ENCODE measurements around the gene B4GALT4.
"Not testable (repeated sequence)": the region's sequence is repeated elsewhere in the genome, so short reads cannot be mapped to it uniquely, and the experiment has no call there.

B4GALT4 gene

GRCh38 chr3:119243712-119244111 is 3.0 kb upstream of the B4GALT4 start:
- Mint-ChIP-seq H3K27me3 (no peaks in the 10 kb centered on the region), H3K9me3 (peaks cover 8% of the 10 kb centered on the region), H3K4me3 (no peak overlapping the region), H3K27ac (no peak overlapping the region), H3K36me3 (peaks cover 6% of the 10 kb centered on the region), H3K4me1 (peaks cover 19% of the 10 kb centered on the region)
- ATAC-seq: no peak

GRCh38 chr3:119243058-119243529 is 2.4 kb upstream of the B4GALT4 start:
- not testable (repeated sequence) for H3K27ac Mint-ChIP-seq, ATAC-seq, H3K4me3 Mint-ChIP-seq, H3K27me3 Mint-ChIP-seq, H3K9me3 Mint-ChIP-seq, H3K36me3 Mint-ChIP-seq
- H3K4me1 Mint-ChIP-seq: peaks cover 19% of the 10 kb centered on the region

GRCh38 chr3:119242387-119243057 is 1.8 kb upstream of the B4GALT4 start:
- peak; percentile 21 for ATAC-seq
- H3K9me3 Mint-ChIP-seq, H3K4me3 Mint-ChIP-seq, H3K36me3 Mint-ChIP-seq, H3K27ac Mint-ChIP-seq, H3K27me3 Mint-ChIP-seq: not testable (repeated sequence)
- peaks cover 19% of the 10 kb centered on the region for H3K4me1 Mint-ChIP-seq

GRCh38 chr3:119240101-119240590 is 532 bp downstream of the B4GALT4 start:
- no peaks in the 10 kb centered on the region for H3K27me3 Mint-ChIP-seq
- H3K4me1 Mint-ChIP-seq: peaks cover 25% of the 10 kb centered on the region
- no peaks in the 10 kb centered on the region for H3K9me3 Mint-ChIP-seq
- ATAC-seq: peak; percentile 37
- H3K4me3 Mint-ChIP-seq: peak overlapping the region; percentile 80
- peaks cover 19% of the 10 kb centered on the region for H3K36me3 Mint-ChIP-seq
- H3K27ac Mint-ChIP-seq: peak overlapping the region; percentile 61

GRCh38 chr3:119239206-119239820 is 1.4 kb downstream of the B4GALT4 start:
- Mint-ChIP-seq H3K9me3 (no peaks in the 10 kb centered on the region), H3K4me3 (peak overlapping the region; percentile 80), H3K27ac (peak overlapping the region; percentile 61), H3K27me3 (no peaks in the 10 kb centered on the region), H3K36me3 (peaks cover 25% of the 10 kb centered on the region), H3K4me1 (peaks cover 25% of the 10 kb centered on the region)
- no peak for ATAC-seq

GRCh38 chr3:119238363-119238762 is 2.3 kb downstream of the B4GALT4 start:
- no peaks in the 10 kb centered on the region for H3K9me3 Mint-ChIP-seq
- no peak overlapping the region for H3K4me3 Mint-ChIP-seq
- H3K27me3 Mint-ChIP-seq: no peaks in the 10 kb centered on the region
- H3K36me3 Mint-ChIP-seq: peaks cover 25% of the 10 kb centered on the region
- ATAC-seq: no peak
- H3K4me1 Mint-ChIP-seq: peaks cover 25% of the 10 kb centered on the region
- no peak overlapping the region for H3K27ac Mint-ChIP-seq

- Mint-ChIP-seq H3K36me3 (peaks cover 35% of the 10 kb centered on the region), H3K27ac (peak overlapping the region; percentile 22), H3K9me3 (no peaks in the 10 kb centered on the region), H3K4me3 (no peak overlapping the region), H3K27me3 (no peaks in the 10 kb centered on the region), H3K4me1 (peaks cover 25% of the 10 kb centered on the region)
- ATAC-seq: no peak
These were observed 3.4 kb downstream of the B4GALT4 start for GRCh38 chr3:119237299-119237698.

- Mint-ChIP-seq H3K36me3 (peaks cover 40% of the 10 kb centered on the region), H3K4me1 (peaks cover 25% of the 10 kb centered on the region), H3K4me3 (no peak overlapping the region), H3K27me3 (no peaks in the 10 kb centered on the region), H3K27ac (peak overlapping the region; percentile 22), H3K9me3 (no peaks in the 10 kb centered on the region)
- no peak for ATAC-seq
These were observed 3.9 kb downstream of the B4GALT4 start for GRCh38 chr3:119236756-119237155.

GRCh38 chr3:119235151-119235550 is 5.5 kb downstream of the B4GALT4 start:
- no peak for ATAC-seq
- Mint-ChIP-seq H3K4me3 (no peak overlapping the region), H3K27me3 (no peaks in the 10 kb centered on the region), H3K4me1 (peaks cover 15% of the 10 kb centered on the region), H3K27ac (no peak overlapping the region), H3K36me3 (peaks cover 46% of the 10 kb centered on the region), H3K9me3 (no peaks in the 10 kb centered on the region)

- H3K27me3 Mint-ChIP-seq: no peaks in the 10 kb centered on the region
- no peak overlapping the region for H3K4me3 Mint-ChIP-seq
- H3K4me1 Mint-ChIP-seq: peaks cover 9% of the 10 kb centered on the region
- no peak for ATAC-seq
- H3K36me3 Mint-ChIP-seq: peaks cover 52% of the 10 kb centered on the region
- H3K27ac Mint-ChIP-seq: no peak overlapping the region
- H3K9me3 Mint-ChIP-seq: no peaks in the 10 kb centered on the region
These were observed 6.1 kb downstream of the B4GALT4 start for GRCh38 chr3:119234610-119235009.

GRCh38 chr3:119230745-119231144 is 9.9 kb downstream of the B4GALT4 start:
- H3K36me3 Mint-ChIP-seq: peaks cover 74% of the 10 kb centered on the region
- H3K27ac Mint-ChIP-seq: no peak overlapping the region
- H3K4me3 Mint-ChIP-seq: no peak overlapping the region
- no peaks in the 10 kb centered on the region for H3K27me3 Mint-ChIP-seq
- no peaks in the 10 kb centered on the region for H3K9me3 Mint-ChIP-seq
- no peaks in the 10 kb centered on the region for H3K4me1 Mint-ChIP-seq
- ATAC-seq: no peak

- Mint-ChIP-seq H3K9me3 (no peaks in the 10 kb centered on the region), H3K4me3 (no peak overlapping the region), H3K36me3 (peaks cover 68% of the 10 kb centered on the region), H3K27ac (no peak overlapping the region), H3K4me1 (no peaks in the 10 kb centered on the region), H3K27me3 (no peaks in the 10 kb centered on the region)
- ATAC-seq: no peak
These were observed 10.6 kb downstream of the B4GALT4 start for GRCh38 chr3:119230071-119230470.

- H3K4me1 Mint-ChIP-seq: no peaks in the 10 kb centered on the region
- no peaks in the 10 kb centered on the region for H3K9me3 Mint-ChIP-seq
- H3K27me3 Mint-ChIP-seq: no peaks in the 10 kb centered on the region
- H3K4me3 Mint-ChIP-seq: no peak overlapping the region
- no peak overlapping the region for H3K27ac Mint-ChIP-seq
- peaks cover 64% of the 10 kb centered on the region for H3K36me3 Mint-ChIP-seq
- ATAC-seq: no peak
These were observed 11.5 kb downstream of the B4GALT4 start for GRCh38 chr3:119229190-119229589.

- H3K9me3 Mint-ChIP-seq: no peaks in the 10 kb centered on the region
- H3K27ac Mint-ChIP-seq: no peak overlapping the region
- H3K36me3 Mint-ChIP-seq: peaks cover 69% of the 10 kb centered on the region
- no peak for ATAC-seq
- H3K27me3 Mint-ChIP-seq: no peaks in the 10 kb centered on the region
- H3K4me1 Mint-ChIP-seq: no peaks in the 10 kb centered on the region
- no peak overlapping the region for H3K4me3 Mint-ChIP-seq
These were observed 12.1 kb downstream of the B4GALT4 start for GRCh38 chr3:119228373-119229145.

- Mint-ChIP-seq H3K4me3 (no peak overlapping the region), H3K4me1 (no peaks in the 10 kb centered on the region), H3K27me3 (no peaks in the 10 kb centered on the region), H3K36me3 (peaks cover 70% of the 10 kb centered on the region), H3K27ac (no peak overlapping the region), H3K9me3 (no peaks in the 10 kb centered on the region)
- no peak for ATAC-seq
These were observed 13.4 kb downstream of the B4GALT4 start for GRCh38 chr3:119227070-119227850.

All from stimulated activated memory B cell treated with anti-CD40 and anti-IgM and Interleukin-4, amounts not matched to agents 10 μg/mL and 1 μg/mL and 100 μg/mL, for 72 hours (primary cell).